Adrenal gland (tissue), 12 donors: ENCODE results near the gene SLC22A24. TPM values are rescaled to one million over a fixed set of nuclear protein-coding genes. Genes with fewer than 3 reads are reported as not detected.
"Not testable (repeated sequence)": the region's sequence is repeated elsewhere in the genome, so short reads cannot be mapped to it uniquely, and the experiment has no call there.

Source experiments
- DNase-seq, 7 donors: peaks; one replicate each; pipeline ENCODE4 v3.0.0-alpha.2; 2019 to 2020
- H3K27ac ChIP-seq, 5 donors: fragments of 200-600 bp; sonication (generic) in 4 of 5; 1 replicate in 3 of 5; 2 replicates in 2 of 5; pipeline versions ENCODE4 v1.5.1 to v1.8.0; 2016 to 2020; ENCODE audit warnings: mild to moderate bottlenecking in 1 of 5
- H3K27me3 ChIP-seq: fragments of 200-600 bp; 2 replicates; pipeline ENCODE4 v1.8.0; 2021
- H3K36me3 ChIP-seq, 2 donors: fragments of 200-600 bp; replicated peaks in 1 of 2; 1 replicate in 1 of 2; 2 replicates in 1 of 2; pipeline versions ENCODE4 v1.5.1 to v1.8.0; 2018 to 2022
- H3K4me1 ChIP-seq, 2 donors: fragments of 200-600 bp; replicated peaks in 1 of 2; 1 replicate in 1 of 2; 2 replicates in 1 of 2; pipeline versions ENCODE4 v1.5.1 to v1.8.0; 2018 to 2021
- H3K4me3 ChIP-seq, 4 donors: fragments of 200-600 bp; sonication (generic) in 3 of 4; one replicate each; pipeline ENCODE4 v1.5.1; 2016 to 2018
- H3K9me3 ChIP-seq, 3 donors: fragments of 200-600 bp; sonication (generic) in 1 of 3; replicated peaks in 1 of 3; 1 replicate in 2 of 3; 2 replicates in 1 of 3; pipeline versions ENCODE4 v1.5.1 to v1.8.0; 2016 to 2021
- POLR2A ChIP-seq, 2 donors: fragments of 450-650 bp; IDR thresholded peaks; one replicate each; pipeline ENCODE4 v1.6.1; 2017; ENCODE audit warnings: antibody characterized with exemption in 2 of 2, mild to moderate bottlenecking in 2 of 2, moderate library complexity in 1 of 2
- WGBS, 4 donors: extraction: QIAGEN DNeasy Blood & Tissue Kit in 2 of 4; methylation state at CpG; one replicate each; pipeline versions ENCODE4 v1.1.5 to v1.1.7; 2013 to 2017; 5-methylcytosine and 5-hydroxymethylcytosine counted together
- intact Hi-C, 2 donors: fragments of 100-400 bp; cut with DNase I; formaldehyde crosslinking; loops; one replicate each; pipeline versions ENCODE4 v1.14.1 to v1.15.0; 2022 to 2023
- polyA plus RNA-seq, 3 donors: library from polyadenylated mRNA; stranded (reverse); fragments of 200-250 nt in 2 of 3; fragments of 350-450 nt in 1 of 3; fragmentation: Illumina TruSeq in 1 of 3; extraction: RNeasy Lipid Tissue Mini Kit (QIAGEN cat#74804) in 1 of 3; gene quantifications; one replicate each; pipeline ENCODE4 v1.2.3, GENCODE V29; 2013 to 2014
- total RNA-seq, 9 donors: library from RNA; depleted of rRNA in 4 of 9; stranded (reverse); fragments of >200 nt in 4 of 9; fragments of 120-200 nt in 1 of 9; fragmentation: NEBNext Ultra II Directional in 1 of 9; extraction: Animal tissue kit (Norgen Biotek cat#: 25700) in 1 of 9; gene quantifications; one replicate each; pipeline versions ENCODE4 v1.1.0 to v1.2.4, GENCODE V29; 2013 to 2023
- TF ChIP-seq, protein P1 (sequence below), 6 experiments: fragments of 450-650 bp in 4 of 6; fragments of 200-600 bp in 2 of 6; sonication (generic) in 1 of 6; IDR thresholded peaks; 1 replicate in 5 of 6; 2 replicates in 1 of 6; pipeline versions ENCODE4 v1.5.1 to v1.8.0; 2016 to 2021; ENCODE audit warnings: antibody characterized with exemption in 6 of 6, mild to moderate bottlenecking in 2 of 6, moderate library complexity in 1 of 6
- donor health status: healthy with polysubstance abuse.
- donor health status: Bipolar disorder and iron deficiency.
- donor health status: DM: yes; HTN: yes; CAD: no.
- donor health status: DM: no; HTN: no; CAD: no.
- donor health status: DM: no; HTN: no; CAD: no.
- donor health status: DM: yes; HTN: yes; CAD: no.

The SLC22A24 gene
- total and polyA plus RNA-seq, 12 donors, result not detected

- no peak overlapping the region for H3K27ac ChIP-seq
- intact Hi-C loops, result no loop called here
- WGBS, 4 donors, result 69 to 77% (median 71%) methylated on average over 6 to 7 of the region's 7 CpGs
- no peaks in the 10 kb centered on the region for H3K36me3 ChIP-seq
- TF ChIP-seq, protein P1, sequence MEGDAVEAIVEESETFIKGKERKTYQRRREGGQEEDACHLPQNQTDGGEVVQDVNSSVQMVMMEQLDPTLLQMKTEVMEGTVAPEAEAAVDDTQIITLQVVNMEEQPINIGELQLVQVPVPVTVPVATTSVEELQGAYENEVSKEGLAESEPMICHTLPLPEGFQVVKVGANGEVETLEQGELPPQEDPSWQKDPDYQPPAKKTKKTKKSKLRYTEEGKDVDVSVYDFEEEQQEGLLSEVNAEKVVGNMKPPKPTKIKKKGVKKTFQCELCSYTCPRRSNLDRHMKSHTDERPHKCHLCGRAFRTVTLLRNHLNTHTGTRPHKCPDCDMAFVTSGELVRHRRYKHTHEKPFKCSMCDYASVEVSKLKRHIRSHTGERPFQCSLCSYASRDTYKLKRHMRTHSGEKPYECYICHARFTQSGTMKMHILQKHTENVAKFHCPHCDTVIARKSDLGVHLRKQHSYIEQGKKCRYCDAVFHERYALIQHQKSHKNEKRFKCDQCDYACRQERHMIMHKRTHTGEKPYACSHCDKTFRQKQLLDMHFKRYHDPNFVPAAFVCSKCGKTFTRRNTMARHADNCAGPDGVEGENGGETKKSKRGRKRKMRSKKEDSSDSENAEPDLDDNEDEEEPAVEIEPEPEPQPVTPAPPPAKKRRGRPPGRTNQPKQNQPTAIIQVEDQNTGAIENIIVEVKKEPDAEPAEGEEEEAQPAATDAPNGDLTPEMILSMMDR (IDR thresholded peaks at IDR 0.05), result no peak
- no peak overlapping the region for H3K4me3 ChIP-seq
- no peaks in the 10 kb centered on the region for H3K4me1 ChIP-seq
- no peak for DNase-seq
- no peaks in the 10 kb centered on the region for H3K9me3 ChIP-seq
- H3K27me3 ChIP-seq, result peaks cover 6% of the 10 kb centered on the region
Observed at GRCh38 chr11:63132985-63133775, 10.8 kb downstream of the SLC22A24 start.

DNA sequence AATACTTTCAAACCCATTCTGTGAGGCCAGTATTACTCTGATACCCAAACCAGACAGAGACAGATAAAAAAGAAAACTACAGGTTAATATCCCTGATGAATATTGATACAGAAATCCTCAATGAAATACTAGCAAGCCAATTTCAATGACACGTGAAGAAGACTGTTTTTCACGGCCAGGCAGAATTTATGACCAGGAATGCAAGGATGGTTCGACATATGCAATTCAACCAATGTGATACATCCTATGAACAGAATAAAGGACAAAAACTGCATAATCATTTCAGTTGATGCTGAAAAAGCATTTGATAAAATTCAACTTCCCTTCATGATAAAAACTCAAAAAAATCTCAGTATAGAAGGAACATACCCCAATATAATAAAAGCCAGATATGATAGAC, 44.5 kb downstream of the SLC22A24 start:
- TF ChIP-seq, protein P1 (IDR thresholded peaks at IDR 0.05), result no peak
- no peak for TF ChIP-seq POLR2A (IDR thresholded peaks at IDR 0.05)
- H3K9me3 ChIP-seq, result peaks cover 0 to 7% (median 0%) of the 10 kb centered on the region in 3 donors
- no peak for DNase-seq
- no peaks in the 10 kb centered on the region for H3K36me3 ChIP-seq
- H3K4me3 ChIP-seq, result no peak overlapping the region
- no peaks in the 10 kb centered on the region for H3K27me3 ChIP-seq
- no peak overlapping the region for H3K27ac ChIP-seq
- intact Hi-C loops, result no loop called here
- H3K4me1 ChIP-seq, result no peaks in the 10 kb centered on the region
- 54 to 85% (median 75%) methylated on average over 3 of the region's 3 CpGs for WGBS, 4 donors

DNA sequence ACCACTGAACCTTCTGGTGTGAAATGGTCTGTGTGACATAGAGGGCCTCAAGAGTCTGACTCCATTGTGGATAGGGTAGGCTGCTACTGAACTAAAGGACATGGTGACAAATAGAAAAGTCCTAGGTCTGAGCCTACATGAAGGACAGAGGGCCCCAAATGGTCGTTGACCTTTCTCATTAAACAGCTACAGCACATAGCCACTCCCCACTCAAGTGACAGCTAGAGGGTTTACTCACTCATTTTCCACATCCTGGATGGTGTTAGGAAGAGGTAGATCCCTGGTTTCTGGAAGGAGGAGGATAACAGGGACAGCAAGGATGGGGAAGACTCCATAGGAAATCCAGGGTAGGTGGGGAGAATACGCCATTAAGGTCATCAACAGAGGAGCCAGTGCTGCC, 63.3 kb downstream of the SLC22A24 start:
- no peak overlapping the region for H3K27ac ChIP-seq
- no peaks in the 10 kb centered on the region for H3K36me3 ChIP-seq
- no peak for DNase-seq
- H3K4me3 ChIP-seq, result no peak overlapping the region
- H3K9me3 ChIP-seq, result no peaks in the 10 kb centered on the region
- WGBS, 4 donors, result 54 to 62% (median 60%) methylated on average over 2 of the region's 2 CpGs
- H3K27me3 ChIP-seq, result no peaks in the 10 kb centered on the region
- intact Hi-C loops, result no loop called here
- H3K4me1 ChIP-seq, result no peaks in the 10 kb centered on the region
- no peak for TF ChIP-seq POLR2A (IDR thresholded peaks at IDR 0.05)
- TF ChIP-seq, protein P1 (IDR thresholded peaks at IDR 0.05), result no peak

DNA sequence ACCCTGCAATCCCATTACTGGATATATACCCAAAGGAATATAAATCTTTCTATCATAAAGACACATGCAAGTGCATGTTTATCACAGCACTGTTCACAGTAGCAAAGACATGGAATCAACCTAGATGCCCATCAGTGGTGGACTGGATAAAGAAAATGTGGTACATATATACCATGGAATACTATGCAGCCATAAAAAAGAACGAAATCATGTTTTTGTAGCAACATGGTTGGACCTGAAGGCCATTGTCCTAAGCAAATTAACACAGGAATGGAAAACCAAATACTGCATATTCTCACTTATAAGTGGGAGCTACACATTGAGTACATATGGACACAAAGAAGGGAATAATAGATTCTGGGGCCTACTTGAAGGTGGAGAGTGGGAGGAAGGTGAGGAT, 97.8 kb downstream of the SLC22A24 start:
- H3K4me1 ChIP-seq, H3K36me3 ChIP-seq, H3K4me3 ChIP-seq, H3K27ac ChIP-seq, H3K9me3 ChIP-seq, intact Hi-C loops, H3K27me3 ChIP-seq, DNase-seq: not testable (repeated sequence)
- 44 to 63% (median 56%) methylated on average over 1 of the region's 1 CpG for WGBS, 4 donors

DNA sequence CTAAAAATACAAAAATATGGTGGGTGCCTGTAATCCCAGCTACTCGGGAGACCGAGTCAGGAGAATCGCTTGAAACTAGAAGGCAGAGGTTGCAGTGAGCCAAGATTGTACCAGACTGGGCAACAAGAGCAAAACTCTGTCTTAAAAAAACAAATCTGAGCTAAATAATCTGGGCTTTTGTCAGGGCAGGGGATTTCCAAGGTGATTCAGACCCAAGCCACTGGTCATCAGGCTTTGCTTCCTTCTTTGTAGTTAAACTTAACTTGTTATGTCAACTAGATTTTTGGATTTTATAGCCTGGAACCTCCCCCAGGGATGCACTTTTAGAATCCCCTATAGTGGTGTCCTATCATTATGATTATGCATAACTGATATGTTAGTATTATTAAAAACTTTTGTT, 101.4 kb downstream of the SLC22A24 start:
- no peak for DNase-seq
- Histone ChIP-seq H3K4me1 (no peaks in the 10 kb centered on the region), H3K4me3 (no peak overlapping the region), H3K9me3 (no peaks in the 10 kb centered on the region), H3K36me3 (no peaks in the 10 kb centered on the region), H3K27me3 (peaks cover 8% of the 10 kb centered on the region), H3K27ac (no peak overlapping the region)
- intact Hi-C loops, result no loop called here
- TF ChIP-seq, protein P1 (IDR thresholded peaks at IDR 0.05), result no peak
- no peak for TF ChIP-seq POLR2A (IDR thresholded peaks at IDR 0.05)
- 75 to 89% (median 84%) methylated on average over 3 of the region's 3 CpGs for WGBS, 4 donors
